Muscle layer of duodenum (tissue), 2 donors: ENCODE data around the gene CAMKK2.
A peak's percentile ranks its signal among the peaks of the same experiment; 100 is the strongest.

Experiments used
- H3K27ac ChIP-seq: one replicate; pipeline ENCODE4 v1.7.0; 2013; ENCODE audit warnings: mild to moderate bottlenecking, low read length
- H3K27me3 ChIP-seq: one replicate; pipeline ENCODE4 v1.7.0; 2013; ENCODE audit warnings: low read depth, mild to moderate bottlenecking, control low read depth, low read length
- H3K36me3 ChIP-seq, 2 donors: one replicate each; pipeline ENCODE4 v1.7.0; 2013; ENCODE audit warnings: low read length in 2 of 2, control low read depth in 1 of 2, mild to moderate bottlenecking in 1 of 2; ENCODE audit not compliant: insufficient read depth in 2 of 2, control insufficient read depth in 1 of 2
- H3K4me1 ChIP-seq, 2 donors: one replicate each; pipeline ENCODE4 v1.7.0; 2013; ENCODE audit warnings: low read length in 2 of 2, mild to moderate bottlenecking in 2 of 2, control low read depth in 1 of 2, moderate library complexity in 1 of 2; ENCODE audit not compliant: insufficient read depth in 2 of 2, control insufficient read depth in 1 of 2
- H3K4me3 ChIP-seq, 2 donors: one replicate each; pipeline ENCODE4 v1.7.0; 2013; ENCODE audit warnings: low read length in 2 of 2, low read depth in 1 of 2, mild to moderate bottlenecking in 1 of 2
- H3K9me3 ChIP-seq, 2 donors: one replicate each; pipeline ENCODE4 v1.7.0; 2013; ENCODE audit warnings: low read length in 2 of 2, control low read depth in 1 of 2, mild to moderate bottlenecking in 1 of 2; ENCODE audit not compliant: control insufficient read depth in 1 of 2
- donor health status: healthy.

CAMKK2 gene

GRCh38 chr12:121278169-121279070, 18.1 kb downstream of the CAMKK2 start:
- Histone ChIP-seq H3K4me1 (peaks cover 9 to 20% of the 10 kb centered on the region in 2 donors), H3K4me3 (peak overlapping the region in 1 of 2 donors; percentile 20), H3K36me3 (peaks cover 0 to 10% of the 10 kb centered on the region in 2 donors), H3K27ac (peak overlapping the region; percentile 16), H3K9me3 (no peaks in the 10 kb centered on the region), H3K27me3 (no peaks in the 10 kb centered on the region)

DNA sequence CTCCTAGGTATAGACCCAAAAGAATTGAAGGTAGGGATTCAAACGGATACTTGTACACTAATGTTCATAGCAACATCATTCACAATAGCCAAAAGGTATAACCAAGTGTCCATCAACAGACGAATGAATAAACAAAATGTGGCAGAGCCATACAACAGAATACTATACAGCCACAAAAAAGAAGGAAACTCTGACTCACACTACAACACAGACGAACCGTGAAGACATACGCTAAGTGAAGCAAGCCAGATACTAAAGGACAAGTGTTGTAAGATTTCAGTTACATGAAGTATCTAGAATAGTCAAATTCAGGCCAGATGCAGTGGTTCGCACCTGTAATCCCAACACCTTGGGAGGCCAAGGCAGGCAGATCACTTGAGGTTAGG, 19.1 kb downstream of the CAMKK2 start:
- Histone ChIP-seq H3K4me3 (no peak overlapping the region), H3K27ac (no peak overlapping the region), H3K9me3 (no peaks in the 10 kb centered on the region), H3K4me1 (peaks cover 9 to 17% of the 10 kb centered on the region in 2 donors), H3K36me3 (peaks cover 7 to 17% of the 10 kb centered on the region in 2 donors), H3K27me3 (no peaks in the 10 kb centered on the region)

- Histone ChIP-seq H3K27ac (no peak overlapping the region), H3K4me3 (no peak overlapping the region), H3K36me3 (peaks cover 17 to 23% of the 10 kb centered on the region in 2 donors)
Observed at GRCh38 chr12:121274036-121274763, 22.3 kb downstream of the CAMKK2 start.

GRCh38 chr12:121273364-121273896, 23.1 kb downstream of the CAMKK2 start:
- peaks cover 21 to 30% of the 10 kb centered on the region in 2 donors for H3K36me3 ChIP-seq
- no peaks in the 10 kb centered on the region for H3K4me1 ChIP-seq
- H3K9me3 ChIP-seq: no peaks in the 10 kb centered on the region
- H3K27ac ChIP-seq: no peak overlapping the region
- no peaks in the 10 kb centered on the region for H3K27me3 ChIP-seq
- no peak overlapping the region for H3K4me3 ChIP-seq

More at GRCh38 chr12:121274036-121274763, 22.3 kb downstream of the CAMKK2 start:
- Histone ChIP-seq H3K9me3 (no peaks in the 10 kb centered on the region), H3K4me1 (peaks cover 6 to 7% of the 10 kb centered on the region in 2 donors), H3K27me3 (no peaks in the 10 kb centered on the region)

DNA sequence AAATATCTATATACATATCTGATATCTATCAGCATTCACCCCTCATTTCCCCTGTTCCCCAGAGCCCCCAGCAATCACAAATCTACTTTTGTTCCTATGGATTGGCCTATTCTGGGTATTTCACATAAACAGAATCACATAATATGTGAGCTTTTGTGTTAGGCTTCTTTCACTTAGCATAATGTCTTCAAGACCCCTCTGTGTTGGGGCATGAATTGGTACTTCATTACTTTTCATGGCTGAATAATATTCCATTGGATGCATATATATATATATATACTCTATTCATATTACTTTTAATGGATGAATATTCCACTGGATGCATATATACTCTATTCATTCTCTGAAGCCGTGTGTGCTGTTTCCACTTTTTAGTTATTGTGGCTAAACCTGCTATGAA, 28.7 kb downstream of the CAMKK2 start:
- peaks cover 23 to 43% of the 10 kb centered on the region in 2 donors for H3K36me3 ChIP-seq

DNA sequence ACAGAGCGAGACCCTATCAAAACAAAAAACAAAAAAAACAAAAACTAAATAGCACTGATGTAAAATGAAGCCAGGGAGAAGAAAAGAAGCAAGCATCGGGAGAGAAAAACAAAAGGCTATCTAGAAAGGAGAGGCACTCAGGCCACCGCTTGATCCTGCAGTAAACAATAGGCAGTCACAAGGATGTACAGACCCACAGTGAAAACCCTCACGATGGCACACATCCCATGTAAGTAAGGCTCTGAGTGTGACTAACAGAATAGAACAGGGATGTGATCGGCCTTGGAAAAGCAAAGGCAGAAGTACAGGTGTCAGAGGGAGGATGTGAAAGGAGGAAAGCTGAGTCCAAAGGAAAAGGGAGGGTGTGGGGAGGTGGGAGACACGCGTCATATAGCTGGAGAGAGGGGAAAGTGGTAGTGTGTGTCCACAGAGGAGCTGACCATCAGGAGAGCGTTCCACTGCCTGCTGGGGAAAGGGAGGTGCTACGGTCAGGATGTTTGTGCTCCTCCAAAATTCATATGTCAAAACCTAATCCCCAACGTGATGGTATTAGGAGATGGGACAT, 31.5 kb downstream of the CAMKK2 start:
- Histone ChIP-seq H3K36me3 (peaks cover 26 to 68% of the 10 kb centered on the region in 2 donors), H3K4me3 (no peak overlapping the region), H3K27me3 (no peaks in the 10 kb centered on the region), H3K27ac (no peak overlapping the region), H3K9me3 (no peaks in the 10 kb centered on the region), H3K4me1 (no peaks in the 10 kb centered on the region)

More for the DNA sequence above, 28.7 kb downstream of the CAMKK2 start:
- Histone ChIP-seq H3K27ac (no peak overlapping the region), H3K4me1 (no peaks in the 10 kb centered on the region), H3K9me3 (no peaks in the 10 kb centered on the region), H3K27me3 (no peaks in the 10 kb centered on the region), H3K4me3 (no peak overlapping the region)

- Histone ChIP-seq H3K27ac (no peak overlapping the region), H3K36me3 (peaks cover 25 to 71% of the 10 kb centered on the region in 2 donors), H3K9me3 (no peaks in the 10 kb centered on the region), H3K27me3 (no peaks in the 10 kb centered on the region), H3K4me1 (no peaks in the 10 kb centered on the region), H3K4me3 (no peak overlapping the region)
Observed at GRCh38 chr12:121264135-121264534, 32.4 kb downstream of the CAMKK2 start.

DNA sequence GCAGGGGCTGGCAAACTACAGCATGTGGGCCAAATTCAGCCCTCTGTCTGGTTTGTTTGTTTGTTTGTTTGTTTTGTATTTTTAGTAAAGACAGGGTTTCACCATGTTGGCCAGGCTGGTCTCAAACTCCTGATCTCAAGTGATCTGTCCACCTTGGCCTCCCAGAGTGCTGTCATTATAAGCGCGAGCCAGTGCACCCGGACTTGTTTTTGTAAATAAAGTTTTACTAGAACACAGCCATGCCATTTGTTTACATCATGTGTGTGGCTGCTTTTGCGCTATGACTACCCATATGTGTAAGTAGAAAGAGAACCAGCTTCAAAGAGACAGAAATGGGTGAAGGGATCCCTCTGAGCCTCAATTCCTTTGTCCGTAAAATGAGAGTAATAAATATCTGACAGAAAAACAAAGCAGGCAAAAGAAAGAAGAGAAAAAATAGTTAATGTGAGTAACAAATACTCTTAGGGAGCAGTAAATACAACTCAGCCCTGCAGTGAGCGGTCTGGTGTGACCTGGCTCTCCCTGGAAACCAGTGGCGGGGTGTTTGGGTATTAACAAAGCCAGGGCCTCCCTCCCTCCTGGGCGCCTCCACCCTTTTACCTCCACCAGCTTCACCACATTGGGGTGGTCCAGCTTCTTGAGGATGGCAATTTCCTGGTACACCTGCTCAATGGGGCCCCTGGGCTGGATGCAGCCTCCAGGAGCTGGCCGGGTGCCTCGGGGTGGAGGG, 33.1 kb downstream of the CAMKK2 start:
- no peaks in the 10 kb centered on the region for H3K9me3 ChIP-seq
- H3K4me1 ChIP-seq: no peaks in the 10 kb centered on the region
- H3K4me3 ChIP-seq: no peak overlapping the region
- no peak overlapping the region for H3K27ac ChIP-seq
- peaks cover 21 to 67% of the 10 kb centered on the region in 2 donors for H3K36me3 ChIP-seq
- no peaks in the 10 kb centered on the region for H3K27me3 ChIP-seq

GRCh38 chr12:121261398-121261797, 35.1 kb downstream of the CAMKK2 start:
- H3K36me3 ChIP-seq: peaks cover 29 to 75% of the 10 kb centered on the region in 2 donors
- no peaks in the 10 kb centered on the region for H3K27me3 ChIP-seq
- no peaks in the 10 kb centered on the region for H3K4me1 ChIP-seq
- no peak overlapping the region for H3K27ac ChIP-seq
- H3K9me3 ChIP-seq: no peaks in the 10 kb centered on the region
- H3K4me3 ChIP-seq: no peak overlapping the region

DNA sequence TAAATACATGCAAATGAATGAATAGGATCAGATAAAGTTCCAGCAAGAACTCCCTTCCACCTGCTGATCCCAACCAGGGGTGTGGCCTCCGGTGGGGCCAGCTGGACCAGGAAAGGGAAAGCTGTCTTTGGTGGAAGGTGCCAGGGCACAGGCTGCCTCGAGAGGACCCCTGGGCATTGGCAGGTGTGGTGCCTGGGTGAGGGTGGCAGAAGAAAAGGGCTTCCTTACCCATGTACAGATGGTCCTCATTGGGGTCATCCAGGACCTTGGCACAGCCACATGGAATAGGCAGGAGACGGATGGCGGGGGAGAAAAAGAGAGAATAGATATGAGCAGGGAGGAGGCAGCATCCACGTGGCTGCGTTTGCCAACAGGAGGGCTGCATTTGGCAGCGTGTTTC, 36.4 kb downstream of the CAMKK2 start:
- H3K9me3 ChIP-seq: no peaks in the 10 kb centered on the region
- H3K27ac ChIP-seq: no peak overlapping the region
- no peaks in the 10 kb centered on the region for H3K4me1 ChIP-seq
- H3K4me3 ChIP-seq: no peak overlapping the region
- no peaks in the 10 kb centered on the region for H3K27me3 ChIP-seq
- H3K36me3 ChIP-seq: peaks cover 34 to 76% of the 10 kb centered on the region in 2 donors
